GM19324 (cell line): Measurements from ENCODE around the gene PRAF2.

Experiments
- ATAC-seq: cut with Tn5 transposase; IDR thresholded peaks from one replicate; pipeline ENCODE4 v1.9.1; 2021; ENCODE audit warnings: mild to moderate bottlenecking, moderate library complexity; ENCODE audit not compliant: unreplicated experiment, low FRiP score

The PRAF2 gene

GRCh38 chrX:49075347-49075746 lies 1.5 kb upstream of the PRAF2 start:
- ATAC-seq: no peak

- no peak for ATAC-seq
Observed at GRCh38 chrX:49072712-49073095, 1.1 kb downstream of the PRAF2 start.

- ATAC-seq: no peak
Observed at GRCh38 chrX:49071877-49072711, 1.7 kb downstream of the PRAF2 start.

GRCh38 chrX:49070988-49071387 lies 2.8 kb downstream of the PRAF2 start:
- no peak for ATAC-seq

- ATAC-seq: no peak
Observed at GRCh38 chrX:49069038-49069437, 4.8 kb downstream of the PRAF2 start.

GRCh38 chrX:49067285-49068120 lies 6.3 kb downstream of the PRAF2 start:
- no peak for ATAC-seq

GRCh38 chrX:49066690-49067089 lies 7.1 kb downstream of the PRAF2 start:
- no peak for ATAC-seq

- ATAC-seq: no peak
Observed at GRCh38 chrX:49066278-49066677, 7.5 kb downstream of the PRAF2 start.

- no peak for ATAC-seq
Observed at GRCh38 chrX:49064735-49065134, 9.1 kb downstream of the PRAF2 start.

GRCh38 chrX:49064303-49064702 lies 9.5 kb downstream of the PRAF2 start:
- ATAC-seq: no peak

- no peak for ATAC-seq
Observed at GRCh38 chrX:49063715-49064114, 10.1 kb downstream of the PRAF2 start.

GRCh38 chrX:49061916-49062315 lies 11.9 kb downstream of the PRAF2 start:
- ATAC-seq: no peak

- ATAC-seq: no peak
Observed at GRCh38 chrX:49061490-49061889, 12.3 kb downstream of the PRAF2 start.

GRCh38 chrX:49060914-49061313 lies 12.9 kb downstream of the PRAF2 start:
- ATAC-seq: no peak

- ATAC-seq: no peak
Observed at GRCh38 chrX:49059681-49060085, 14.1 kb downstream of the PRAF2 start.

GRCh38 chrX:49059201-49059600 lies 14.6 kb downstream of the PRAF2 start:
- no peak for ATAC-seq

- no peak for ATAC-seq
Observed at GRCh38 chrX:49058794-49059193, 15.0 kb downstream of the PRAF2 start, which contains the start of gene CCDC120. Gene CCDC120, plus strand, starts transcription at chrX:49058999. Its CDS starts 3,043 bp downstream, at chrX:49062042.

- ATAC-seq: no peak
Observed at GRCh38 chrX:49054073-49054762, 19.6 kb downstream of the PRAF2 start.

GRCh38 chrX:49053223-49054072 lies 20.4 kb downstream of the PRAF2 start:
- no peak for ATAC-seq

- ATAC-seq: no peak
Observed at GRCh38 chrX:49043987-49044281, 29.9 kb downstream of the PRAF2 start.
